GM12875 (cell line): ENCODE measurements around the gene ZDHHC5.
A peak's percentile ranks its signal among the peaks of the same experiment; 100 is the strongest.

Experiments used
- H3K4me3 ChIP-seq: one replicate; pipeline ENCODE4 v1.5.1; 2011; ENCODE audit warnings: low read depth, low read length, control low read depth
- TF ChIP-seq, protein P1 (sequence below): IDR thresholded peaks from 2 replicates; pipeline ENCODE4 v1.5.1; 2011; ENCODE audit warnings: low read depth, mild to moderate bottlenecking, control low read depth, inconsistent platforms, low read length, moderate library complexity, borderline replicate concordance; ENCODE audit not compliant: insufficient read depth

ZDHHC5 gene

GRCh38 chr11:57732661-57733060, 64.7 kb downstream of the ZDHHC5 start:
- TF ChIP-seq, protein P1, sequence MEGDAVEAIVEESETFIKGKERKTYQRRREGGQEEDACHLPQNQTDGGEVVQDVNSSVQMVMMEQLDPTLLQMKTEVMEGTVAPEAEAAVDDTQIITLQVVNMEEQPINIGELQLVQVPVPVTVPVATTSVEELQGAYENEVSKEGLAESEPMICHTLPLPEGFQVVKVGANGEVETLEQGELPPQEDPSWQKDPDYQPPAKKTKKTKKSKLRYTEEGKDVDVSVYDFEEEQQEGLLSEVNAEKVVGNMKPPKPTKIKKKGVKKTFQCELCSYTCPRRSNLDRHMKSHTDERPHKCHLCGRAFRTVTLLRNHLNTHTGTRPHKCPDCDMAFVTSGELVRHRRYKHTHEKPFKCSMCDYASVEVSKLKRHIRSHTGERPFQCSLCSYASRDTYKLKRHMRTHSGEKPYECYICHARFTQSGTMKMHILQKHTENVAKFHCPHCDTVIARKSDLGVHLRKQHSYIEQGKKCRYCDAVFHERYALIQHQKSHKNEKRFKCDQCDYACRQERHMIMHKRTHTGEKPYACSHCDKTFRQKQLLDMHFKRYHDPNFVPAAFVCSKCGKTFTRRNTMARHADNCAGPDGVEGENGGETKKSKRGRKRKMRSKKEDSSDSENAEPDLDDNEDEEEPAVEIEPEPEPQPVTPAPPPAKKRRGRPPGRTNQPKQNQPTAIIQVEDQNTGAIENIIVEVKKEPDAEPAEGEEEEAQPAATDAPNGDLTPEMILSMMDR, result no peak
- H3K4me3 ChIP-seq, result no peak overlapping the region

GRCh38 chr11:57735619-57736298, 67.8 kb downstream of the ZDHHC5 start:
- TF ChIP-seq, protein P1, result no peak

GRCh38 chr11:57741132-57742086, 73.5 kb downstream of the ZDHHC5 start, which contains the start of gene SELENOH:
SELENOH (plus strand) TSS chr11:57741491; CDS start chr11:57741596, 105 bp downstream.
- TF ChIP-seq, protein P1, result no peak

More at GRCh38 chr11:57735619-57736298, 67.8 kb downstream of the ZDHHC5 start:
- no peak overlapping the region for H3K4me3 ChIP-seq

DNA sequence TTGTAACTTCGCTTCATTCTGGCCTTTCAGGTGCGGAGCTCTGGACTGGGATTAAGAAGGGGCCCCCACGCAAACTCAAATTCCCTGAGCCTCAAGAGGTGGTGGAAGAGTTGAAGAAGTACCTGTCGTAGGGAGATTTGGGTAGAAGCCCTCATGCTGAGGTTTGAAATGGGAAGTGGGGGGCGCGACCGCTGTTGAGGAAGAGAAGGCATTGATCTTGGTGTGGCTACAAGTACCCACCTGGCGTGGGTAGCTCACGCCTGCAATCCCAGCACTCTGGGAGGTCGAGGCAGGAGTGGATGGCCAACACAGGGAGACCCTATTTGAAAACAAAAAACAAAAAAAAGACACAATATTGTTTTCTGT, 74.2 kb downstream of the ZDHHC5 start:
- peak overlapping the region; percentile 95 for H3K4me3 ChIP-seq
- TF ChIP-seq, protein P1, result no peak

More at GRCh38 chr11:57741132-57742086, 73.5 kb downstream of the ZDHHC5 start, which contains the start of gene SELENOH:
- H3K4me3 ChIP-seq, result peak within 1 kb of the TSS; percentile 95

DNA sequence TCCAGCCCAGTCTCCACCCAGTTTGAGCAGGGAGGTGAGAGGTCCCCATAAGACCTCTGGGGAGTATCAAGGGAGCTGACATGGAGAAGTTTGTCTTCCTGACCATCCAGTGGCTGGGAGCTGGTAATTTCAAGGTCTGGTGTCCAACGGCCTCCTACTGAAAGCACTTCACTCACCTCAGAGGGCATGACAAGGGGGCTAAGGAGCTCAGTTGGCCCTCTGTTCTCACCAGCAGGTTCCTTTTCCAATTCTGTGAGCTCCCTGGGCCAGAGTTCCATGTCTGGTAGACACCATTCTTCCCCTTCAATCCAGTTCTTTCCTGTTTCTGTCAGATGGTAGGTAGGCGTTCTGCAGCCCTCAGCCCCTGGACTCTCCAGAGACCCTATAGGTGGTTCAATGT, 76.4 kb downstream of the ZDHHC5 start:
- H3K4me3 ChIP-seq, result no peak overlapping the region
- TF ChIP-seq, protein P1, result no peak

- TF ChIP-seq, protein P1, result no peak
- H3K4me3 ChIP-seq, result no peak overlapping the region
These were observed 77.3 kb downstream of the ZDHHC5 start for GRCh38 chr11:57745206-57745605.
